22Rv1 (cell line): ENCODE measurements around the gene EHMT1.

Experiments used
- ZFX ChIP-seq: fragments of 450-650 bp; IDR thresholded peaks from 2 replicates; pipeline ENCODE4 v1.6.1; 2017; ENCODE audit warnings: antibody characterized with exemption, borderline replicate concordance
- TF ChIP-seq, protein P1 (sequence below): fragments of 450-650 bp; IDR thresholded peaks from 2 replicates; pipeline ENCODE4 v1.5.1; 2017; ENCODE audit warnings: mild to moderate bottlenecking

DNA sequence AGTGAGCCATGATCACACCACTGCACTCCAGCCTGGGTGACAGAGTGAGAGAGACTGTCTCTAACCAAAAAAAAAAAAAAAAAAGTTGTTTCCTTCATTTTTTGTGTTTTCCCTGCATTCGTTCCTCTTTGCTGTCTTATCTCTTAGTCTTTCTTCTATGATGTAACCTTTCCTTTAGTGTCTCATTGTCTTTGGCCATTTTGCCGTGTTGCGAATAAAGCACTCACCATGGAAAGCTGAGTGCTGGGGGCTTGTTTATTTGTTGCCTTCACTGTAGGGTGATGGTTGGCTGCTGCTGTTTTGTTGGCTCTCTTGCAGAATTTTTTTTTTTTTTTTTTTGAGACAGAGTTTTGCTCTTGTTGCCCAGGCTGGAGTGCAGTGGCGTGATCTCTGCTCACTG lies 7.7 kb downstream of the EHMT1 start:
- TF ChIP-seq, protein P1, sequence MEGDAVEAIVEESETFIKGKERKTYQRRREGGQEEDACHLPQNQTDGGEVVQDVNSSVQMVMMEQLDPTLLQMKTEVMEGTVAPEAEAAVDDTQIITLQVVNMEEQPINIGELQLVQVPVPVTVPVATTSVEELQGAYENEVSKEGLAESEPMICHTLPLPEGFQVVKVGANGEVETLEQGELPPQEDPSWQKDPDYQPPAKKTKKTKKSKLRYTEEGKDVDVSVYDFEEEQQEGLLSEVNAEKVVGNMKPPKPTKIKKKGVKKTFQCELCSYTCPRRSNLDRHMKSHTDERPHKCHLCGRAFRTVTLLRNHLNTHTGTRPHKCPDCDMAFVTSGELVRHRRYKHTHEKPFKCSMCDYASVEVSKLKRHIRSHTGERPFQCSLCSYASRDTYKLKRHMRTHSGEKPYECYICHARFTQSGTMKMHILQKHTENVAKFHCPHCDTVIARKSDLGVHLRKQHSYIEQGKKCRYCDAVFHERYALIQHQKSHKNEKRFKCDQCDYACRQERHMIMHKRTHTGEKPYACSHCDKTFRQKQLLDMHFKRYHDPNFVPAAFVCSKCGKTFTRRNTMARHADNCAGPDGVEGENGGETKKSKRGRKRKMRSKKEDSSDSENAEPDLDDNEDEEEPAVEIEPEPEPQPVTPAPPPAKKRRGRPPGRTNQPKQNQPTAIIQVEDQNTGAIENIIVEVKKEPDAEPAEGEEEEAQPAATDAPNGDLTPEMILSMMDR: no peak
- TF ChIP-seq ZFX: no peak
